Endothelial cell (in vitro differentiated cells): Measurements from ENCODE around the gene XRCC5. TPM values are rescaled to one million over a fixed set of nuclear protein-coding genes. Genes with fewer than 3 reads are reported as not detected.

Source experiments
- DNase-seq: peaks from one replicate; pipeline ENCODE4 v3.0.0; 2021; ENCODE audit warnings: low spot score
- H3K27ac Mint-ChIP-seq: one replicate; pipeline ENCODE4 v1.8.0; 2021; ENCODE audit warnings: mixed read lengths, inconsistent platforms; ENCODE audit not compliant: unreplicated experiment
- H3K27me3 Mint-ChIP-seq: one replicate; pipeline ENCODE4 v1.8.0; 2021; ENCODE audit warnings: mild to moderate bottlenecking, moderate library complexity, mixed read lengths, inconsistent platforms; ENCODE audit not compliant: unreplicated experiment
- H3K36me3 Mint-ChIP-seq: one replicate; pipeline ENCODE4 v1.8.0; 2021; ENCODE audit warnings: mild to moderate bottlenecking, low read depth, mixed read lengths, inconsistent platforms; ENCODE audit not compliant: unreplicated experiment
- H3K4me1 Mint-ChIP-seq: one replicate; pipeline ENCODE4 v1.8.0; 2021; ENCODE audit warnings: mild to moderate bottlenecking, mixed read lengths, inconsistent platforms; ENCODE audit not compliant: unreplicated experiment
- H3K4me3 Mint-ChIP-seq: one replicate; pipeline ENCODE4 v1.8.0; 2021; ENCODE audit warnings: mild to moderate bottlenecking, mixed read lengths, inconsistent platforms; ENCODE audit not compliant: unreplicated experiment
- H3K9me3 Mint-ChIP-seq: one replicate; pipeline ENCODE4 v1.8.0; 2021; ENCODE audit warnings: mixed read lengths, inconsistent platforms; ENCODE audit not compliant: unreplicated experiment
- CTCF ChIP-seq: fragments of 200-600 bp; sonication (generic); IDR thresholded peaks from one replicate; pipeline ENCODE4 v1.5.0; 2021; ENCODE audit warnings: antibody characterized with exemption; ENCODE audit not compliant: unreplicated experiment
- total RNA-seq: library from RNA; stranded (reverse); fragmentation: NEBNext Ultra II Directional; extraction: Animal tissue kit (Norgen Biotek cat#: 25700); gene quantifications from one replicate; pipeline ENCODE4 v1.2.1, GENCODE V29; 2021; ENCODE audit not compliant: unreplicated experiment

The XRCC5 gene
- total RNA-seq, 1 donor from 2014 or later: 365 TPM

GRCh38 chr2:216121255-216121654 lies 12.1 kb downstream of the XRCC5 start:
- no peak for DNase-seq
- Mint-ChIP-seq H3K27me3 (peaks cover 2% of the 10 kb centered on the region), H3K36me3 (peaks cover 49% of the 10 kb centered on the region), H3K27ac (peak overlapping the region; percentile 61), H3K4me1 (peaks cover 3% of the 10 kb centered on the region), H3K4me3 (no peak overlapping the region), H3K9me3 (no peaks in the 10 kb centered on the region)
- no peak for TF ChIP-seq CTCF

- no peaks in the 10 kb centered on the region for H3K4me1 Mint-ChIP-seq
- no peak overlapping the region for H3K4me3 Mint-ChIP-seq
- no peak for TF ChIP-seq CTCF
- no peaks in the 10 kb centered on the region for H3K27me3 Mint-ChIP-seq
- DNase-seq: no peak
- H3K36me3 Mint-ChIP-seq: peaks cover 43% of the 10 kb centered on the region
- H3K9me3 Mint-ChIP-seq: no peaks in the 10 kb centered on the region
- no peak overlapping the region for H3K27ac Mint-ChIP-seq
Measured at GRCh38 chr2:216126943-216127342, 17.8 kb downstream of the XRCC5 start.

GRCh38 chr2:216130346-216130971 lies 21.3 kb downstream of the XRCC5 start:
- Mint-ChIP-seq H3K36me3 (peaks cover 54% of the 10 kb centered on the region), H3K4me3 (no peak overlapping the region), H3K9me3 (no peaks in the 10 kb centered on the region), H3K4me1 (peaks cover 5% of the 10 kb centered on the region), H3K27me3 (no peaks in the 10 kb centered on the region), H3K27ac (no peak overlapping the region)
- no peak for DNase-seq
- TF ChIP-seq CTCF: no peak

- no peak for DNase-seq
- no peaks in the 10 kb centered on the region for H3K9me3 Mint-ChIP-seq
- H3K4me3 Mint-ChIP-seq: no peak overlapping the region
- H3K36me3 Mint-ChIP-seq: peaks cover 59% of the 10 kb centered on the region
- H3K27me3 Mint-ChIP-seq: no peaks in the 10 kb centered on the region
- H3K27ac Mint-ChIP-seq: peak overlapping the region; percentile 38
- H3K4me1 Mint-ChIP-seq: peaks cover 5% of the 10 kb centered on the region
- TF ChIP-seq CTCF: no peak
Measured at GRCh38 chr2:216131175-216131926, 22.2 kb downstream of the XRCC5 start.

GRCh38 chr2:216132585-216132984 lies 23.4 kb downstream of the XRCC5 start:
- no peak for DNase-seq
- Mint-ChIP-seq H3K4me3 (no peak overlapping the region), H3K4me1 (peaks cover 5% of the 10 kb centered on the region), H3K36me3 (peaks cover 66% of the 10 kb centered on the region), H3K9me3 (no peaks in the 10 kb centered on the region), H3K27ac (peak overlapping the region; percentile 38), H3K27me3 (no peaks in the 10 kb centered on the region)
- no peak for TF ChIP-seq CTCF
